PFSK-1 (cell line): ENCODE results near the gene EIF2A.

Source experiments
- FOXP2 ChIP-seq: optimal IDR thresholded peaks from 2 replicates; pipeline ENCODE3; 2011; ENCODE audit warnings: borderline replicate concordance, control low read depth, inconsistent platforms; ENCODE audit not compliant: insufficient read depth; ENCODE audit errors: extremely low read length, extremely low read depth
- POLR2AphosphoS5 ChIP-seq: IDR thresholded peaks from 2 replicates; pipeline ENCODE4 v1.6.1; 2012; ENCODE audit warnings: low read depth, mild to moderate bottlenecking, control low read depth, low read length, moderate library complexity
- SIN3A ChIP-seq: IDR thresholded peaks from 2 replicates; pipeline ENCODE4 v1.6.1; 2012; ENCODE audit warnings: mild to moderate bottlenecking, low read length, moderate library complexity, borderline replicate concordance; ENCODE audit not compliant: insufficient read depth
- TAF1 ChIP-seq: IDR thresholded peaks from 2 replicates; pipeline ENCODE4 v1.6.1; 2012; ENCODE audit warnings: low read length, control low read depth, borderline replicate concordance; ENCODE audit not compliant: insufficient read depth
- TF ChIP-seq, protein P1 (sequence below), 2 experiments: IDR thresholded peaks; 2 replicates each; pipeline versions ENCODE4 v1.6.1 to v1.8.0; 2011 to 2012; ENCODE audit warnings: low read depth in 2 of 2, low read length in 2 of 2, control low read depth in 1 of 2, inconsistent platforms in 1 of 2, mild to moderate bottlenecking in 1 of 2, moderate library complexity in 1 of 2; ENCODE audit not compliant: insufficient read depth in 1 of 2

Gene EIF2A

GRCh38 chr3:150627557-150627956 is 81.0 kb downstream of the EIF2A start:
- TF ChIP-seq POLR2AphosphoS5, result no peak
- TF ChIP-seq FOXP2, result no peak
- TF ChIP-seq TAF1, result no peak
- no peak for TF ChIP-seq SIN3A
- TF ChIP-seq, protein P1, sequence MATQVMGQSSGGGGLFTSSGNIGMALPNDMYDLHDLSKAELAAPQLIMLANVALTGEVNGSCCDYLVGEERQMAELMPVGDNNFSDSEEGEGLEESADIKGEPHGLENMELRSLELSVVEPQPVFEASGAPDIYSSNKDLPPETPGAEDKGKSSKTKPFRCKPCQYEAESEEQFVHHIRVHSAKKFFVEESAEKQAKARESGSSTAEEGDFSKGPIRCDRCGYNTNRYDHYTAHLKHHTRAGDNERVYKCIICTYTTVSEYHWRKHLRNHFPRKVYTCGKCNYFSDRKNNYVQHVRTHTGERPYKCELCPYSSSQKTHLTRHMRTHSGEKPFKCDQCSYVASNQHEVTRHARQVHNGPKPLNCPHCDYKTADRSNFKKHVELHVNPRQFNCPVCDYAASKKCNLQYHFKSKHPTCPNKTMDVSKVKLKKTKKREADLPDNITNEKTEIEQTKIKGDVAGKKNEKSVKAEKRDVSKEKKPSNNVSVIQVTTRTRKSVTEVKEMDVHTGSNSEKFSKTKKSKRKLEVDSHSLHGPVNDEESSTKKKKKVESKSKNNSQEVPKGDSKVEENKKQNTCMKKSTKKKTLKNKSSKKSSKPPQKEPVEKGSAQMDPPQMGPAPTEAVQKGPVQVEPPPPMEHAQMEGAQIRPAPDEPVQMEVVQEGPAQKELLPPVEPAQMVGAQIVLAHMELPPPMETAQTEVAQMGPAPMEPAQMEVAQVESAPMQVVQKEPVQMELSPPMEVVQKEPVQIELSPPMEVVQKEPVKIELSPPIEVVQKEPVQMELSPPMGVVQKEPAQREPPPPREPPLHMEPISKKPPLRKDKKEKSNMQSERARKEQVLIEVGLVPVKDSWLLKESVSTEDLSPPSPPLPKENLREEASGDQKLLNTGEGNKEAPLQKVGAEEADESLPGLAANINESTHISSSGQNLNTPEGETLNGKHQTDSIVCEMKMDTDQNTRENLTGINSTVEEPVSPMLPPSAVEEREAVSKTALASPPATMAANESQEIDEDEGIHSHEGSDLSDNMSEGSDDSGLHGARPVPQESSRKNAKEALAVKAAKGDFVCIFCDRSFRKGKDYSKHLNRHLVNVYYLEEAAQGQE (IDR thresholded peaks at IDR 0.05; ENCODE audit: insufficient read depth in 1 of 2, low read depth in 2 of 2, low read length in 2 of 2), result no peak

DNA sequence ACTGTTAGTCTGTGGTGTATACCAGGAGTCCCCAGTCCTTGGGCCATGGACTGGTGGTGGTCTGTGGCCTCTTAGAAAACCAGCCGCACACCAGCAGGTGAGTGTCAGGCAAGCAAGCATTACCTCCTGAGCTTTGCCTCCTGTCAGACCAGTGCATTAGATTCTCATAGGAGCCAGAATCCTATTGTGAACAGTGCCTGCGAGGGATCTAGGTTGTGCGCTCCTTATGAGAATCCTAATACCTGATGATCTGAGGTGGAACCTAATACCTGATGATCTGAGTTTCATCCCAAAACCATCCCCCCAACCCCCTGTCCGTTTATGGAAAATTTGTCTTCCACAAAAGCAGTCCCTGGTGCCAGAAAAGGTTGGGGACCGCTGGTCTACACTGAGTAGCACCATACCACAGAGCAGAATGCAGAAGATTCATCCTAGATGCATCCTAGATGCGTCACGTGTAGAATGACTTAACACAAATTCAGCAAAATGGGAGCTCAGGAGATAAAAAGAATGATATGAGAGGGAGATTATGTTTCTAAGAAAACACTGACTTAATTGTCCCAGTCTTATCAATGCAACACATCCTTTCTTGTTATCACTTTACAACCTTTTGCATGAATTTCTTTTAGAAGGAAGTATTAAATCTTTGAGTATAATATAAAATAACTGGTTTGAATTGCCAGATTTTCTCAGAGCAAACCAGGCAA is 85.1 kb downstream of the EIF2A start:
- TF ChIP-seq POLR2AphosphoS5 (no peak), TAF1 (no peak), SIN3A (no peak), FOXP2 (no peak)
- TF ChIP-seq, protein P1 (IDR thresholded peaks at IDR 0.05; ENCODE audit: insufficient read depth in 1 of 2, low read depth in 2 of 2, low read length in 2 of 2), result no peak

DNA sequence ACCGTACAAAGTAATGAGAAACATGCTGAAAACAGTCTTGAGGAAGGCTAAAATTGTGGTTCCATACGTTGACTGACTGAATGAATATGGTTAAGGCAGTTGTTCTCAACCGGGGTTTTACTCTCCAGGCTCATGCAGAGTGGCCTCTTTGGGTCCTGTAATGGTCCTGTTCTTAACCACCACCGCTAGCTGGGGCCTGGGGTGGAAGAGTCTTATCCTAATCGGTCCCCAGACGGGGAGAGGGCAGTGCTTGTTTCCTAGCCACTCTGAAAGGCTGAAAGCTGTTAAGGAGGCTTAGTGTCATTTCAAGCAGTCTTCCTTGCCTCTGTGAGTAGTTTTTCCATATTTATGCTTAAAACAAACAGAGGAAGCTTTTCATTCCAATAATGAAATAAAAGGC is 88.5 kb downstream of the EIF2A start:
- TF ChIP-seq POLR2AphosphoS5 (no peak), FOXP2 (no peak), SIN3A (no peak), TAF1 (no peak)
- TF ChIP-seq, protein P1 (IDR thresholded peaks at IDR 0.05; ENCODE audit: insufficient read depth in 1 of 2, low read depth in 2 of 2, low read length in 2 of 2), result no peak

- TF ChIP-seq POLR2AphosphoS5 (no peak), SIN3A (no peak), FOXP2 (no peak), TAF1 (no peak)
- TF ChIP-seq, protein P1 (IDR thresholded peaks at IDR 0.05; ENCODE audit: insufficient read depth in 1 of 2, low read depth in 2 of 2, low read length in 2 of 2), result no peak
These were observed 88.9 kb downstream of the EIF2A start for GRCh38 chr3:150635526-150635925.
